ENCODE measurements around the gene RAB5IF.

- no peak for TF ChIP-seq POLR2AphosphoS5 (IDR thresholded peaks at IDR 0.05)
- no peak for TF ChIP-seq CTCF (IDR thresholded peaks at IDR 0.05)
These were observed 27.8 kb downstream of the RAB5IF start for GRCh38 chr20:36633285-36633772.

All from esophagus muscularis mucosa (tissue), 3 donors.